RPMI8226 (cell line): Measurements from ENCODE around the gene ACAP2.
"Not testable (repeated sequence)": the region's sequence is repeated elsewhere in the genome, so short reads cannot be mapped to it uniquely, and the experiment has no call there.

Experiments
- DNase-seq: peaks from one replicate; pipeline ENCODE4 v3.0.0-alpha.2; 2015

Gene ACAP2

GRCh38 chr3:195240171-195240701 is 202.6 kb downstream of the ACAP2 start:
- DNase-seq, result peak; percentile 0

- peak; percentile 1 for DNase-seq
These were observed 203.7 kb downstream of the ACAP2 start for GRCh38 chr3:195239121-195239520.

- DNase-seq, result peak; percentile 0
These were observed 204.2 kb downstream of the ACAP2 start for GRCh38 chr3:195238586-195239118.

- peak; percentile 0 for DNase-seq
These were observed 204.7 kb downstream of the ACAP2 start for GRCh38 chr3:195238081-195238571.

GRCh38 chr3:195236801-195237570 is 205.8 kb downstream of the ACAP2 start:
- peak; percentile 1 for DNase-seq

GRCh38 chr3:195236076-195236798 is 206.6 kb downstream of the ACAP2 start:
- no peak for DNase-seq

- no peak for DNase-seq
These were observed 212.6 kb downstream of the ACAP2 start for GRCh38 chr3:195230244-195230643.

GRCh38 chr3:195228886-195229285 is 213.9 kb downstream of the ACAP2 start:
- DNase-seq, result not testable (repeated sequence)

- no peak for DNase-seq
These were observed 214.9 kb downstream of the ACAP2 start for GRCh38 chr3:195227871-195228270.

- DNase-seq, result no peak
These were observed 215.8 kb downstream of the ACAP2 start for GRCh38 chr3:195226900-195227447.

GRCh38 chr3:195226445-195226844 is 216.4 kb downstream of the ACAP2 start:
- DNase-seq, result no peak

GRCh38 chr3:195224980-195225580 is 217.7 kb downstream of the ACAP2 start:
- no peak for DNase-seq
